Activated naive CD4-positive, alpha-beta T cell treated with anti-CD3 and anti-CD28 coated beads, Interleukin-2, amount 10 ng/mL, durations not matched to agents 7 days and 5 days (primary cell): Measurements from ENCODE around the gene MRPL38.
"Not testable (repeated sequence)": the region's sequence is repeated elsewhere in the genome, so short reads cannot be mapped to it uniquely, and the experiment has no call there.

Source experiments
- CTCF ChIA-PET: fragments of 350-600 bp; sonication (Branson Sonifier 250); formaldehyde crosslinking; loops from one replicate; lab custom pipeline; 2021; ENCODE audit warnings: antibody characterized with exemption; lab: Charles Lee
- DNase-seq: peaks from one replicate; pipeline ENCODE4 v3.0.0-alpha.2; 2020
- H3K27ac Mint-ChIP-seq: one replicate; pipeline ENCODE4 v1.8.0; 2021; ENCODE audit warnings: mild to moderate bottlenecking, moderate library complexity, mixed read lengths
- H3K27me3 Mint-ChIP-seq: one replicate; pipeline ENCODE4 v1.8.0; 2021; ENCODE audit warnings: mild to moderate bottlenecking, mixed read lengths
- H3K36me3 Mint-ChIP-seq: one replicate; pipeline ENCODE4 v1.8.0; 2021; ENCODE audit warnings: mixed read lengths
- H3K4me1 Mint-ChIP-seq: one replicate; pipeline ENCODE4 v1.8.0; 2021; ENCODE audit warnings: mixed read lengths
- H3K4me3 Mint-ChIP-seq: one replicate; pipeline ENCODE4 v1.8.0; 2021; ENCODE audit warnings: mild to moderate bottlenecking, moderate library complexity, mixed read lengths
- H3K9me3 Mint-ChIP-seq: one replicate; pipeline ENCODE4 v1.8.0; 2021; ENCODE audit warnings: mixed read lengths

The MRPL38 gene

DNA sequence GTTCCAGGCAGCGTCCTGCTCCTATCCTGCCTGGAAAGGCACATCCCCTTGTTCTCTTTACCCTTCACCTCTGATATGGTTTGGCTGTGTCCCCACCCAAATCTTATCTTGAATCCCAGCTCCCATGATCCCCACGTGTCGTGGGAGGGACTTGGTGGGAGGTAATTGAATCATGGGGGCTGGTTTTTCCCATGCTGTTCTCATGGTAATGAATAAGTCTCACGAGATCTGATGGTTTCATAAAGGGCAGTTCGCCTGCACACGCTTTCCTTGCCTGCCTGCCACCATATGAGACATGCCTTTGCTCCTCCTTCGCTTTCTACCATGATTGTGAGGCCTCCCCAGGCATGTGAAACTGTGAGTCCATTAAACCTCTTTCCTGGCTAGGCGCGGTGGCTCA, 18.8 kb downstream of the MRPL38 start:
- H3K4me3 Mint-ChIP-seq, H3K9me3 Mint-ChIP-seq, H3K27ac Mint-ChIP-seq, DNase-seq, H3K36me3 Mint-ChIP-seq: not testable (repeated sequence)
- Mint-ChIP-seq H3K27me3 (peaks cover 23% of the 10 kb centered on the region), H3K4me1 (peaks cover 16% of the 10 kb centered on the region)
- CTCF ChIA-PET: interaction anchor here (1.3 to 1.7 kb wide), 2 partner anchors 10 to 38 kb away, joined by 3 read pairs; no protein-coding TSS in a partner anchor

DNA sequence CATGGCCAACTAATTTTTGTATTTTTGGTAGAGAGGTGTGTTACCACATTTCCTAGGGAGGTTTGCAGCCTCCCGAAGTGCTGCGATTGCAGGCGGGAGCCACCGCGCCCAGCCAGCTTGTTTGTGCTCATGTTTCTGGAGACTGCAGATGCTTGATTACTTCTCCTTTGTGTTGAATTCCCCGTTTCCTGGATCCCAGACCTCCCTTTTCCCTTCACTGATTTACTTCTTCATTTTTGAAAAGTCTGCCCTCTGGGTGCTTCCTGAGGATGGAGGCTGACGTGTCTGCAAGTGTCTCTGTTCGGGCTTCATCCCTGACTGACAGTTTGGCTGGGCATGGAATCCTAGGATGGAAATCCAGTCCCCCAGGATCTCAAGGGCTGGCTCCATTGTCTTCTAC, 19.3 kb downstream of the MRPL38 start:
- DNase-seq: no peak
- Mint-ChIP-seq H3K9me3 (no peaks in the 10 kb centered on the region), H3K4me1 (peaks cover 16% of the 10 kb centered on the region), H3K4me3 (no peak overlapping the region), H3K36me3 (peaks cover 4% of the 10 kb centered on the region), H3K27me3 (peaks cover 28% of the 10 kb centered on the region), H3K27ac (no peak overlapping the region)
- CTCF ChIA-PET: interaction anchor here (1.3 to 1.7 kb wide), 2 partner anchors 10 to 37 kb away, joined by 3 read pairs; no protein-coding TSS in a partner anchor

DNA sequence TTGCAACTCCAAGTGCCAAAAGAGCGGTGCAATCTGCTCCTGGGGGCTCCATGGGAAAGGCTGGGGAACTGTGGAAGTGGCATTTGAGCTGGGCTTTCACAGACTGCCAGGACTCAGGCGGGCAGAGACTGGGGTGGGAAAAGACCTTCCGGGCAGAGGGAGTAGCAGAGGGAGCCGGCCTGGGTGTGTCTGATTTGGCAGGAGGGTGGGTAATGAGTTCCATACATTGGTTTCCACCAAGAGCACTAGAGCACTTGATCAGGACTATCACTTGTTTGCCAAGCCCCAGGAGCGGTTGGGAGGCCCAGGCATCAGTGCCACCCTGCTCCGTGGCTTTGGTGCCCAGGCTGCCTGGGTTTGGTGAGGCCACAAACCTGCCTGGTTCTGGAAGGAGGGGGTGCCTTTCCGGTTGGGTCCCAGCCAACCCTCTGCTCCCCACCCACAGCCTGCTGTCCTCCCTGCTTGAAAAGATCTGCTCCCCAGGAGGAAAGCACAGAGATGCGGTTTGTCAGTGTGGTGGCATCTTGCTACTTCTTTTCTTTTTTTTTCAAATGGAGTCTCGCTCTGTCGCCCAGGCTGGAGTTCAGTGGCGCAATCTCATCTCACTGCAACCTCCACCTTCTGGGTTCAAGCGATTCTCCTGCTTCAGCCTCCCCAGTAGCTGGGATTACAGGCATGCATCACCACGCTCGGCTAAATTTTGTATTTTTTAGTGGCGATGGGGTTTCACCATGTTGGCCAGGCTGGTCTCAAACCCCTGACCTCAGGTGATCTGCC, 22.8 kb downstream of the MRPL38 start:
- H3K9me3 Mint-ChIP-seq: no peaks in the 10 kb centered on the region
- no peak overlapping the region for H3K4me3 Mint-ChIP-seq
- no peak for DNase-seq
- CTCF ChIA-PET: interaction anchor here (1.0 to 9.2 kb wide), 3 partner anchors 16 to 34 kb away, joined by 3 to 103 read pairs (median 56); partner anchors contain the start of genes TRIM65 and WBP2
- H3K4me1 Mint-ChIP-seq: peaks cover 29% of the 10 kb centered on the region
- H3K27ac Mint-ChIP-seq: peak overlapping the region; percentile 28
- peaks cover 52% of the 10 kb centered on the region for H3K27me3 Mint-ChIP-seq
- peaks cover 2% of the 10 kb centered on the region for H3K36me3 Mint-ChIP-seq

DNA sequence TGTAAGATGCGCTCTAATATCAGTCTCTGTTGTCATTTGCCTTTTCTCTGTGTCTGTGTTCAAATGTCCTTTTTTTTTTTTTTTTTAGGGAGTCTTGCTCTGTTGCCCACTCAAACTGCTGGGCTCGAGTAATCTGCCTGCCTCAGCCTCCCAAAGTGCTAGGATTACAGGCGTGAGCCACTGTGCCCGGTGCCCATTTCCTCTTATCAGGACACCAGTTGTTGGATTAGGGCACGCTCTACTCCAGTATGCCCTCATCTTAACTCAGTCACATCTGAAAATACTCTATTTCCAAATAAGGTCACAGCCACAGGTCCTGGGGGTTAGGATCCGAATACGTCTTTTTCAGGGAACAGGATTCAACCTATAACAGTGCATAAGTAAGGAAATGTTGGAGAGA, 24.4 kb downstream of the MRPL38 start:
- Mint-ChIP-seq H3K4me1 (peaks cover 45% of the 10 kb centered on the region), H3K36me3 (peaks cover 7% of the 10 kb centered on the region), H3K27ac (no peak overlapping the region), H3K27me3 (peaks cover 52% of the 10 kb centered on the region), H3K4me3 (peak overlapping the region; percentile 31), H3K9me3 (no peaks in the 10 kb centered on the region)
- no peak for DNase-seq
- CTCF ChIA-PET: interaction anchor here (1.1 to 9.2 kb wide), 3 partner anchors 10 to 22 kb away, joined by 3 to 103 read pairs (median 56); partner anchors contain the start of genes TRIM65 and WBP2

DNA sequence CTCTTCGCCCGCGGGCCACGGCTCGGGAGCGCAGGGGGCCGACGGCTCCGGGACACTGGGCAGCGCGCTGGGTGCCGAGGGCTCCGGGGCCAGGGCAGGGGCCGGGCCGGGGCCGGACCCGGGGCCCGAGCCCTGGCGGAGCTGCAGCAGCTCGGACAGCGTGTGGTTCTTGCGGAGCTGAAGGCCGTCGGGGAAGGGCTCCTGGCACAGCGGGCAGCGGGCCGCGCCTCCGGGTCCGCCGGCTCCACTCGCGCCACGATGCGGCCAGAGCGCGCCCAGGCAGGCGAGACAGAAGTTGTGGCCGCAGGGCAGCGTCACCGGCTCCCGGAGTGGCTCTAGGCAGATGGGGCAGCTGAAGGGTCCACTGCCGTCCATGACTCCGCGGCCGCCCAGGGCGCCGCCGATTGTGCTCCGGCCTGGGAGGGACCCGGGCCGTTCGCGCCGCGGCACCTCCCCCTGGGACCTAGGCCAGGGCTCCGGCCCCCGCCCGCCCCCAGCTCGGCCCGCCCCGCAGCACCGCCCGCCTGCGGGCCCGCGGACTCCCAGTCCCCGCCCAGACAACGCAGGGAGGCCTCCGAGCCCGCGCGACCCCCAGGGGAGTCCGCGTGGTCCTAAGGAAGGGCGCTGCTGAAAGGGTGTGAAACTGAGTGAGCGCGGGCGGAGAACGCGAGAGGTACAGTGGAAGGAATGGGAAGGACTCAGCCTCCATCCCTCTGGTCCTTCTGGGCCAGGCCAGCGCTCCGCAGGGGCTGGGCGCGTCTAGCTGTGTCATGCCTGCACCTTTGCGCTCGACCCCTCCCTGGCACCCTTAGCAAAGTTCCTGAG, 26.3 kb downstream of the MRPL38 start, which contains the start of gene TRIM47:
Gene TRIM47 (minus strand): TSS at position 408 of the 825 bp plus-strand sequence. CDS start 33 bp downstream, at position 375.
- peaks cover 52% of the 10 kb centered on the region for H3K27me3 Mint-ChIP-seq
- CTCF ChIA-PET: interaction anchor here (0.7 to 9.2 kb wide), 7 partner anchors 10 to 243 kb away, joined by 3 to 103 read pairs (median 5); partner anchors contain the start of genes TRIM65 and WBP2
- H3K9me3 Mint-ChIP-seq: no peaks in the 10 kb centered on the region
- H3K36me3 Mint-ChIP-seq: peaks cover 16% of the 10 kb centered on the region
- peaks cover 56% of the 10 kb centered on the region for H3K4me1 Mint-ChIP-seq
- peak within 1 kb of the TSS; percentile 97 for H3K4me3 Mint-ChIP-seq
- peak; percentile 50 for DNase-seq
- H3K27ac Mint-ChIP-seq: peak within 1 kb of the TSS; percentile 93

DNA sequence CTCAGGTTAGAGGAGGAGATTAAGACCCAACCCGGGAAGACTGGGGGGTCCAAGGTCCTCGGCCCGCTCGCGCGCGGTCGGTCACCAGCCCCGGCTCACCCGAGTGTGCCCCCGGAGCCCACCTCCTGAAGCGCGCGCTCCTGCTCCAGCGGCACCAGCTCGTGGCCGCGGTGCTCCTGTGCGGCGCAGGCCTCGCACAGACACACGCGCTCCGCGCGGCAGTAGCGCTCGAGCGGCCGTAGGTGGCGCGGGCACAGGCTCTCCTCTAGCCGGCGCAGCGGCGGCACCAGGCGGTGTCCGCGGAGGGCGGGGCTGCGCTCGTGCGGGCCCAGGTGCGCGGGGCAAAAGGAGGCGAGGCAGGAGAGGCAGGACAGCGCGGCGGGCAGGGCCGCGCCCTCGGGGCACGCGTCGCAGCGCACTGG, 26.9 kb downstream of the MRPL38 start:
- H3K4me1 Mint-ChIP-seq: peaks cover 62% of the 10 kb centered on the region
- peak overlapping the region; percentile 97 for H3K4me3 Mint-ChIP-seq
- H3K27me3 Mint-ChIP-seq: peaks cover 48% of the 10 kb centered on the region
- CTCF ChIA-PET: interaction anchor here (0.6 to 9.2 kb wide), 9 partner anchors 11 to 70 kb away, joined by 3 to 103 read pairs (median 5); partner anchors contain the start of genes TRIM65 and WBP2
- H3K27ac Mint-ChIP-seq: peak overlapping the region; percentile 93
- peaks cover 16% of the 10 kb centered on the region for H3K36me3 Mint-ChIP-seq
- peak; percentile 85 for DNase-seq
- H3K9me3 Mint-ChIP-seq: no peaks in the 10 kb centered on the region

DNA sequence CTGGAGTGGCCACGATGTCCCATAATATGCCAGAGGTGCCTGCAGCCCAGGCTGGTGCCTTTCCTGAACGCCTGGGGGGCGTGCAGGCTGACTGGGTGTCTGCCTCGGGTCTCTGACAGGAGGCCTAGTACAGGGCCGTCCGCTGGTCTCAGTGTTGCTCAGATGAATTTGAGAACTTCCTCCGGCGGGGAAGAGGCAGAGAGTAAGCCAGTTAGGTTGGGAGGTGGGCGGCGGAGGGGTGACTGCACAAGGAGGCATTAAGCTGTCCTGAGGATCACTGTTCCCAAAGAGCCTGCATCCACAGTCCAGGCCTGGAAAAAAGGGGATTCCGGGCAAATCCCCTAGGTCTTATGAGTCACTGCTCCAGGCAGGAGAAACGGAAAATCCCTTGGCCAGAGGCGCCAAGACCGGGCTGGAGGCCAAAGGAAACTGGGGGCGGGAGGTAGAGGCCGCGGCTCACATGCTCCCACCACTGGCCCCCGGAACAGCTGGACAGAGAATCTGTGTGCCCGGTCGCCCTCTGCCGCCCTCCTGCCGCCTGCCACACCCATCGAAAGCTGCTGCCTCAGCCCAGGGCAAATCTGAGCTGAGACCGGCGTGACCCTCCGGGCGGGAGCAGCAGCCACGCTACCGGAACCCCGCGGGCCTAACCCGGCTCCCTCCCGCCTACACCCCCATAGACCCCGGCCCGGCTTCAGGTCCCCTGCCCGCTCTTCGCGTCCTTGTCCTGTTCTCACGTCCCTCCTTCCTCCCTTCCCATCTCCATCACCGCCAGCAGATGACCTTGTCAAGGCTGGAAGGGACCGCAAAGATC, 27.5 kb downstream of the MRPL38 start:
- Mint-ChIP-seq H3K9me3 (no peaks in the 10 kb centered on the region), H3K27ac (peak overlapping the region; percentile 93), H3K27me3 (peaks cover 41% of the 10 kb centered on the region), H3K4me3 (peak overlapping the region; percentile 97), H3K4me1 (peaks cover 62% of the 10 kb centered on the region), H3K36me3 (peaks cover 16% of the 10 kb centered on the region)
- DNase-seq: peak; percentile 49
- CTCF ChIA-PET: interaction anchor here (0.6 to 9.2 kb wide), 11 partner anchors 10 to 69 kb away, joined by 3 to 103 read pairs (median 5); partner anchors contain the start of genes TRIM65 and WBP2

DNA sequence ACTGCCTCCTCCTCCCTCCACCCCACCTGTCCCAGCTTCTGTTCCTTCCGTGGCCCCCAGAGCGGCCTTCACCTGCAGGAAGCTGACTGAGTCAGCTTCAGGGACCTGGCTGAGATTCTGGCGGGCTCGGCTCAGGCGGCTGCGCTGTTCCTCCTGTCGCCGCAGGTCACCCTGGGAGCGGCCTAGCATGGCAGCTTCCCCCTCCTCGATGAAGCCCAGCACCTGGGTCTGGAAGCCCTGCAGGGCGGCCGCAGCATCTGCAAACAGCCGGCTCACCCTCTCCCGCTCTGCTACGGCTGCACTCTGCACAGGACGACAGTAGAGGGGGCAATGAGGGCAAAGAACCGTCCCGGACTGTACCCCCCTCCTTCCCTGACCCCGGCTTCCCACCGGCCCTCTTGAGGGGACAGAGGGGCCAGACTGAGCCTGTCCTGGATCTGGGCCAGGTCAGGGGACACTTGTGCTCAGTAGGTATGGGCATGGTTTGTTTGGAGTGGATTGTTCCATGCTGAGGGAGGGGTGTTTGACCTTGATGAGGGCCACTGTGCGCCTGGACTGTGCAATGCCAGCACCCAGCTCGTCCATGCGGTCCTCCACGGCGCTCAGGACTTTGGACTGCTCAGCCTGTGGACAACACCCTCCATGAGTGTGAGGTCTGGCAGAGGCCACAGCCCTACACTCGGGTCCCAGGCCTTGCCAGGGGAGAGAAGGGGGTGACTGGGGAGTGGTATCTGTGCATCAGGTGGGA, 28.3 kb downstream of the MRPL38 start:
- peak overlapping the region; percentile 93 for H3K27ac Mint-ChIP-seq
- H3K9me3 Mint-ChIP-seq: no peaks in the 10 kb centered on the region
- H3K27me3 Mint-ChIP-seq: peaks cover 34% of the 10 kb centered on the region
- H3K4me1 Mint-ChIP-seq: peaks cover 55% of the 10 kb centered on the region
- CTCF ChIA-PET: interaction anchor here (1.1 to 9.2 kb wide), 10 partner anchors 9 to 69 kb away, joined by 3 to 103 read pairs (median 5); partner anchors contain the start of genes TRIM65, UNC13D and WBP2
- DNase-seq: peak; percentile 90
- H3K36me3 Mint-ChIP-seq: peaks cover 16% of the 10 kb centered on the region
- H3K4me3 Mint-ChIP-seq: peak overlapping the region; percentile 97

DNA sequence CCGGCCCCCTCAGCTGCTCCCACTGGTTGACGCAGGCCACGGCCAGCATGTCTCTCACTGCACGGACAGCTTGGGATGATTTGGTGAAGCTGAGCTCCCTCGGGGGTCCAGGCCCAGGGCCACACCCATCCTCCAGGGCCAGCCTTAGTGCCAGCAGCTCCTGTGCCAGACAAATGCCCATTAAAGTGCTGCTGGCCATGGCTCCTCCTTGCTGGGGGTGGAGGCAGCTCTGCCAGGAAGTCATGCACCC, 28.8 kb downstream of the MRPL38 start:
- CTCF ChIA-PET: interaction anchor here (1.1 to 9.2 kb wide), 9 partner anchors 8 to 49 kb away, joined by 3 to 103 read pairs (median 5); partner anchors contain the start of genes TRIM65, UNC13D and WBP2

DNA sequence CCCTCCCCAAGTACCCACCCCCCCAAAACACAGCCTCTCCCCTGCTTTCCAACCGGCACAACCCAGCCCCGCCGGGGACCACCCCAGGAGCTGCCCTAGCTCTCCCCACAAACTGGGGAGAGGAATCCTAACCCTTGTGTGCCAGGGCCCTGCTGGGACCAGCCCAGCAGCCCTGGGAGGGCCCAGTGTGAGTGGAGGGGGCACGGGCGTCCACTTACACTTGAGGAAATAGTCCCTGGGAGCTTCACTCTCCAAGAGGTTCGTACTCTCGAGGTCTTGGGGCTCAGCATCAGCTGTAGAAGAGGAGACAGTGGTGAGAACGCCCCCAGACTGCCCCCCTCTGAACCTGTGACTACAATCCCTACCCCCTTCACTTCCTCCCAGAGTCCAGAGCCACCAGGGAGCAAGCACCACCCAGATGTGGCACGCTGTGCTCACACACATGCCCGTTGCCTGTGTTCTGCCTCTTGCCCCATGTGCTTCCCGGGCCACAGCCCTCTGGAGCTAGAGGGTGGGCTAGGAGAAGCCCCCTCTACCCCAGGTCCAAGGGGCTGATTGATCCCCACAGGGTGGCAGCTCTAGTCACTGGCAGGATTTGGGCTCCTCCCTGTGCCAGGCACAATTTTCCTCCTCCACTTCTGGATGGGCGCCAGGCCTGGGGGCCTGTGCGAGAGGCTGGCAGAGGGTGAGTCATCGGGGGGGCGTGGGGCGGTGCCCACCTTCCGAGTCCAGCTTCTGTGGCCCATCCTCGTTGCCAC, 29.3 kb downstream of the MRPL38 start:
- CTCF ChIA-PET: interaction anchor here (1.0 to 9.2 kb wide), 10 partner anchors 8 to 48 kb away, joined by 3 to 103 read pairs (median 4); partner anchors contain the start of genes MRPL38, TRIM65, UNC13D and WBP2
- H3K4me1 Mint-ChIP-seq: peaks cover 56% of the 10 kb centered on the region

More for the DNA sequence above, 28.8 kb downstream of the MRPL38 start:
- peaks cover 29% of the 10 kb centered on the region for H3K27me3 Mint-ChIP-seq
- peak overlapping the region; percentile 93 for H3K27ac Mint-ChIP-seq
- no peaks in the 10 kb centered on the region for H3K9me3 Mint-ChIP-seq
- H3K4me3 Mint-ChIP-seq: peak overlapping the region; percentile 97
- no peak for DNase-seq
- H3K4me1 Mint-ChIP-seq: peaks cover 53% of the 10 kb centered on the region
- peaks cover 16% of the 10 kb centered on the region for H3K36me3 Mint-ChIP-seq

DNA sequence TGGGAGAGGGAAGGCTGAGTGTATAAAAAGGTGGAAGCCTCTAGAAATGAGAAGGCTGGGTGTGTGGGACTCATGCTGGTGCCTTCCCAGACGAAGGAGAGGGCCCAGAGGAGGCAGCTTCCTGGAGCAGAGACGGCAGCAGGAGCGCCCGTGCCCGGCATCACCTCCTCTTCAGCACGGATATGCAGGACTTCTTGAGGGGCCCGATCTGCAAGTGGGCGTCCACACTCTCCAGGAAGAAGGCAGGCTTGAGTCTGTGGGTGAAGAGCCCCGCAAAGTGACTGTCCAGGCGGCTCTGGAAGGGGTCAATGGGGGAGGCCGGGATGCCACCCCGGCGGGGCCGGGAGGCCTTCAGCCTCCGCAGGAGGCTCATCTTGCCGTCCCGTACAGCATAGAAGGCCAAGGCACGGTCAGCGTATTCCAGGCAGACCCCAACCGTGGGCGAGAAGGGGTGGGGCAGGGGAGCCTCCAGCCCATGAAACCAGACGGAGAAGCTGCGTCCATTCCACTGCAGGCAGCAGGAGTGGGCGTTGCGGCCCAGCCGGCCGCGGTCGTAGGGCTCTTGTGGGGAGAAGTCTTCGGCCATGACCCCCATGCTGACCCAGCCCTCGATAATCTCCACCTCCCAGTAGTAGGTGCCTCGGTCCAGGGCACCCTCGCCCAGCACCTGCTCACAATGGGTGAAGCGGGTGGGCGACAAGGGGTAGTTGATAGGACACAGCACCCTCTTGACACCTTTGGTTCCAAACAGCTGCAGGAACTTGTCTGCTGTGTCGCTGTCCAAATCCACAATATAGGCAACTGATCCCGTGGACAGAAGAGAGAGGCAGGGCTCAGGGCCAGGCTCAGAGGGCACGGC, 30.1 kb downstream of the MRPL38 start:
- H3K4me1 Mint-ChIP-seq: peaks cover 56% of the 10 kb centered on the region
- H3K9me3 Mint-ChIP-seq: no peaks in the 10 kb centered on the region
- CTCF ChIA-PET: interaction anchor here (1.0 to 9.2 kb wide), 7 partner anchors 13 to 30 kb away, joined by 4 to 103 read pairs (median 8); partner anchors contain the start of genes MRPL38, TRIM65 and WBP2
- H3K4me3 Mint-ChIP-seq: no peak overlapping the region
- peaks cover 16% of the 10 kb centered on the region for H3K36me3 Mint-ChIP-seq
- H3K27me3 Mint-ChIP-seq: peaks cover 16% of the 10 kb centered on the region
- peak overlapping the region; percentile 55 for H3K27ac Mint-ChIP-seq
- no peak for DNase-seq

More for the DNA sequence above, 29.3 kb downstream of the MRPL38 start:
- no peak for DNase-seq
- Mint-ChIP-seq H3K36me3 (peaks cover 16% of the 10 kb centered on the region), H3K27ac (peak overlapping the region; percentile 93), H3K9me3 (no peaks in the 10 kb centered on the region), H3K27me3 (peaks cover 24% of the 10 kb centered on the region), H3K4me3 (peak overlapping the region; percentile 97)
